HEK293T (cell line): ENCODE measurements around the gene VPS37C.

Experiments used
- ARNT ChIP-seq: fragments of 450-650 bp; IDR thresholded peaks from 2 replicates; pipeline ENCODE4 v1.6.1; 2017; ENCODE audit warnings: mild to moderate bottlenecking
- BHLHE40 ChIP-seq: fragments of 450-650 bp; IDR thresholded peaks from 2 replicates; pipeline ENCODE4 v1.6.1; 2016; ENCODE audit warnings: mild to moderate bottlenecking, moderate library complexity, borderline replicate concordance
- ELF4 ChIP-seq: fragments of 450-650 bp; IDR thresholded peaks from 2 replicates; pipeline ENCODE4 v1.6.1; 2017; ENCODE audit warnings: antibody characterized with exemption
- FOXA1 ChIP-seq: fragments of 450-650 bp; IDR thresholded peaks from 2 replicates; pipeline ENCODE4 v1.6.1; 2016; ENCODE audit warnings: mild to moderate bottlenecking
- FOXK2 ChIP-seq: fragments of 450-650 bp; IDR thresholded peaks from 2 replicates; pipeline ENCODE4 v1.6.1; 2016; ENCODE audit warnings: mild to moderate bottlenecking
- FOXM1 ChIP-seq: fragments of 450-650 bp; IDR thresholded peaks from 2 replicates; pipeline ENCODE4 v1.6.1; 2017; ENCODE audit warnings: mild to moderate bottlenecking, borderline replicate concordance
- L3MBTL2 ChIP-seq: fragments of 450-650 bp; conservative IDR thresholded peaks from 2 replicates; pipeline ENCODE4 v1.6.1; 2016; ENCODE audit warnings: mild to moderate bottlenecking
- NFRKB ChIP-seq: fragments of 450-650 bp; IDR thresholded peaks from 2 replicates; pipeline ENCODE4 v1.6.1; 2016; ENCODE audit warnings: mild to moderate bottlenecking, moderate library complexity
- SP1 ChIP-seq: fragments of 450-650 bp; IDR thresholded peaks from 2 replicates; pipeline ENCODE4 v1.6.1; 2017
- SUZ12 ChIP-seq: fragments of 450-650 bp; IDR thresholded peaks from 2 replicates; pipeline ENCODE4 v1.6.1; 2016; ENCODE audit warnings: mild to moderate bottlenecking
- TARDBP ChIP-seq: fragments of 450-650 bp; IDR thresholded peaks from 2 replicates; pipeline ENCODE4 v1.6.1; 2016
- ZNF384 ChIP-seq: fragments of 450-650 bp; IDR thresholded peaks from 2 replicates; pipeline ENCODE4 v1.6.1; 2016
- TF ChIP-seq, protein P1 (sequence below): fragments of 450-650 bp; IDR thresholded peaks from 2 replicates; pipeline ENCODE4 v1.6.1; 2016

GRCh38 chr11:61098778-61099177 is 62.4 kb downstream of the VPS37C start:
- TF ChIP-seq SUZ12 (no peak), FOXK2 (no peak), FOXM1 (no peak), SP1 (no peak), BHLHE40 (no peak), ELF4 (no peak), NFRKB (no peak), FOXA1 (no peak), ZNF384 (no peak), ARNT (no peak), TARDBP (no peak), L3MBTL2 (no peak)
- TF ChIP-seq, protein P1, sequence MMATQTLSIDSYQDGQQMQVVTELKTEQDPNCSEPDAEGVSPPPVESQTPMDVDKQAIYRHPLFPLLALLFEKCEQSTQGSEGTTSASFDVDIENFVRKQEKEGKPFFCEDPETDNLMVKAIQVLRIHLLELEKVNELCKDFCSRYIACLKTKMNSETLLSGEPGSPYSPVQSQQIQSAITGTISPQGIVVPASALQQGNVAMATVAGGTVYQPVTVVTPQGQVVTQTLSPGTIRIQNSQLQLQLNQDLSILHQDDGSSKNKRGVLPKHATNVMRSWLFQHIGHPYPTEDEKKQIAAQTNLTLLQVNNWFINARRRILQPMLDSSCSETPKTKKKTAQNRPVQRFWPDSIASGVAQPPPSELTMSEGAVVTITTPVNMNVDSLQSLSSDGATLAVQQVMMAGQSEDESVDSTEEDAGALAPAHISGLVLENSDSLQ: no peak
